ENCODE results near the gene ELFN2. TPM values are rescaled to one million over a fixed set of nuclear protein-coding genes. Genes with fewer than 3 reads are reported as not detected.

Gene ELFN2
- polyA plus RNA-seq, 2 of the 4 experiments (the other 2 are of a cell fraction), result 0.94 to 8.1 TPM

- TF ChIP-seq SREBF2 (IDR thresholded peaks at IDR 0.05), result no peak
- no peak for TF ChIP-seq GATA3 (IDR thresholded peaks at IDR 0.05; ENCODE audit: borderline replicate concordance)
Measured at GRCh38 chr22:37416827-37417226, 10.5 kb downstream of the ELFN2 start (continued).

- Histone ChIP-seq H3K9me3 (no peaks in the 10 kb centered on the region), H3K4me1 (no peaks in the 10 kb centered on the region), H3K27ac (no peak overlapping the region), H3K4me2 (no peak overlapping the region), H3K4me3 (no peak overlapping the region)
- TF ChIP-seq RAD21 (conservative IDR thresholded peaks at IDR 0.05 in 1 of 2, IDR thresholded peaks at IDR 0.05 in 1 of 2), result no peak
- TF ChIP-seq JUNB (IDR thresholded peaks at IDR 0.05), result no peak
- TF ChIP-seq HOXB5 (CRISPR knock-in tag; IDR thresholded peaks at IDR 0.05), result no peak
- TF ChIP-seq ATOH8 (CRISPR knock-in tag; IDR thresholded peaks at IDR 0.05; ENCODE audit: low read depth), result no peak
- no peak for TF ChIP-seq JUN (IDR thresholded peaks at IDR 0.05)
- TF ChIP-seq HOXB13 (CRISPR knock-in tag; IDR thresholded peaks at IDR 0.05; ENCODE audit: low read depth), result no peak
- no peak for TF ChIP-seq ZFP36 (IDR thresholded peaks at IDR 0.05; ENCODE audit: borderline replicate concordance, partially characterized antibody)
- TF ChIP-seq TP53 (CRISPR knock-in tag; IDR thresholded peaks at IDR 0.05), result no peak
- no peak for TF ChIP-seq POLR2A (IDR thresholded peaks at IDR 0.05; ENCODE audit: low read length)
- TF ChIP-seq HDAC2 (IDR thresholded peaks at IDR 0.05), result no peak
- TF ChIP-seq TFCP2L1 (CRISPR knock-in tag; IDR thresholded peaks at IDR 0.05), result no peak
- TF ChIP-seq PHF8 (IDR thresholded peaks at IDR 0.05; ENCODE audit: borderline replicate concordance, low read depth), result no peak
- no peak for TF ChIP-seq E2F6 (IDR thresholded peaks at IDR 0.05; ENCODE audit: borderline replicate concordance, low read depth)
- no peak for TF ChIP-seq MYC (IDR thresholded peaks at IDR 0.05; ENCODE audit: borderline replicate concordance, low read length)
- no peak for TF ChIP-seq CBX8 (IDR thresholded peaks at IDR 0.05)
- no peak for TF ChIP-seq CEBPB (IDR thresholded peaks at IDR 0.05)
- no peak for TF ChIP-seq RFX5 (IDR thresholded peaks at IDR 0.05)
- ChIA-PET POLR2A (no interaction called here), CTCF (interaction anchor here (1.3 kb wide), 1 partner anchor 21 kb away, joined by 4 read pairs; no protein-coding TSS in a partner anchor)
- ATAC-seq, result no peak
- WGBS (ENCODE audit: missing lambda C conversion rate), result 93% methylated on average over 6 of the region's 6 CpGs
- no peak for DNase-seq (ENCODE audit: low read depth in 1 of 2, low spot score in 1 of 2)
- no peak for FAIRE-seq
Measured at GRCh38 chr22:37416389-37416788, 10.9 kb downstream of the ELFN2 start.

- CTCF ChIA-PET, result interaction anchor here (1.1 kb wide), 1 partner anchor 42 kb away, joined by 4 read pairs; no protein-coding TSS in a partner anchor
- DNase-seq (ENCODE audit: low read depth in 1 of 2, low spot score in 1 of 2), result no peak
- no peak for FAIRE-seq
- Histone ChIP-seq H3K4me3 (no peak overlapping the region), H3K27ac (no peak overlapping the region), H3K4me2 (no peak overlapping the region), H3K9me3 (no peaks in the 10 kb centered on the region), H3K4me1 (no peaks in the 10 kb centered on the region)
- WGBS (ENCODE audit: missing lambda C conversion rate), result 88% methylated on average over 6 of the region's 8 CpGs
- ATAC-seq, result no peak
- POLR2A ChIA-PET, result no interaction called here
- TF ChIP-seq ATOH8 (CRISPR knock-in tag; IDR thresholded peaks at IDR 0.05; ENCODE audit: low read depth) (no peak), ESRRA (IDR thresholded peaks at IDR 0.05; ENCODE audit: borderline replicate concordance, low read length) (no peak)
Measured at GRCh38 chr22:37415210-37415609, 12.1 kb downstream of the ELFN2 start.

GRCh38 chr22:37414288-37414687, 13.0 kb downstream of the ELFN2 start:
- DNase-seq (ENCODE audit: low read depth in 1 of 2, low spot score in 1 of 2) (no peak), FAIRE-seq (no peak), ATAC-seq (no peak)
- WGBS (ENCODE audit: missing lambda C conversion rate), result 92% methylated on average over 2 of the region's 2 CpGs
- no peaks in the 10 kb centered on the region for H3K4me1 ChIP-seq
- no peak overlapping the region for H3K4me3 ChIP-seq
- no peak overlapping the region for H3K27ac ChIP-seq
- CTCF ChIA-PET, result interaction anchor here (1.0 to 1.3 kb wide), 3 partner anchors 9 to 43 kb away, joined by 3 to 4 read pairs (median 4); no protein-coding TSS in a partner anchor
- H3K4me2 ChIP-seq, result no peak overlapping the region
- POLR2A ChIA-PET, result no interaction called here
- TF ChIP-seq ZFP36 (IDR thresholded peaks at IDR 0.05; ENCODE audit: borderline replicate concordance, partially characterized antibody) (peak; percentile 26), CBX8 (IDR thresholded peaks at IDR 0.05) (no peak)
- H3K9me3 ChIP-seq, result no peaks in the 10 kb centered on the region

Data from A549 (cell line).